GM18909 (cell line): ENCODE results near the gene FLNB.
"Not testable (repeated sequence)": the region's sequence is repeated elsewhere in the genome, so short reads cannot be mapped to it uniquely, and the experiment has no call there.

Experiments used
- ATAC-seq: cut with Tn5 transposase; IDR thresholded peaks from one replicate; pipeline ENCODE4 v1.9.1; 2021; ENCODE audit warnings: mild to moderate bottlenecking; ENCODE audit not compliant: unreplicated experiment, poor library complexity

The FLNB gene

DNA sequence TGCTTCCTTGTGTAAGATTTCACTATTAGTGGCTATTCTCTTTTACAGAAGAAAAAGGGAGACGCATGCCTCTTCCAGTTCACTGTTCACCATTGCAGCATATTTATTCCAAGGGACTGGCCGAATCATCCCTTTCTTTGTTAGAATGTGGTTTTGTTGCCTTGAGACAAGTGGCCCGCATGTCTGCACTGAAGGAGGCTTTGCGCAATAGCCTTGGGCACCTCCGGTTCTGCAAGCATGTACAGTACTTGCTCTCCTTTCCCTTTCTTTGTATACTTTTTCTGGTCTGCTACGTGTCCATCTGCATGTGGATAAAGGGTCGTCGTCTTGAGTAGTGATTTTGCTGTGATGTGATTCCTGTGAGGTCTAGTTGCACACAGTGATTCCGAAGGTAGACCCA is 43.0 kb downstream of the FLNB start:
- ATAC-seq: no peak

DNA sequence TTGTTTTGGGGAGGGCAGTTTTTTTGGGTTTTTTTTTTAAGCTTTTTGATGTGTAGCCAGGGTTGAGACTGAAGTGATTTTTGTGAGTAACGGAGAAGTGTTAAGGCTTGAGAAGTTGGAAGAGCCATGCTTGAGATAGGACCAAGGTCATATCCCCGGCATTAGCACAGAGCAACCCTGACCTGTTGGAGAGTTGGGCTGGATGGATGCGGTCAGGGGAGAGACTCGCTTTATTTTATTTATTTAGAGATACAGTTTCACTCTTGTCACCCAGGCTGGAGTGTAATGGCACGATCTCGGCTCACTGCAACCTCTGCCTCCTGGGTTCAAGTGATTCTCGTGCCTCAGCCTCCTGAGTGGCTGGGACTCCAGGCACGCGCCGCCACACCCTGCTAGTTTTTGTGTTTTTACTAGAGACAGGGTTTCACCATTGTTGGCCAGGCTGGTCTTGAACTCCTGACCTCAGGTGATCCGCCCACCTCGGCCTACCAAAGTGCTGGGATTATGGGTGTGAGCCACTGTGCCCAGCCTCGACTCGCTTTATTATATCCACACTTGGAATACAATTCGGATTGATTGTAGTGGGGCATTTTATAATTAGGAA is 43.5 kb downstream of the FLNB start:
- not testable (repeated sequence) for ATAC-seq

DNA sequence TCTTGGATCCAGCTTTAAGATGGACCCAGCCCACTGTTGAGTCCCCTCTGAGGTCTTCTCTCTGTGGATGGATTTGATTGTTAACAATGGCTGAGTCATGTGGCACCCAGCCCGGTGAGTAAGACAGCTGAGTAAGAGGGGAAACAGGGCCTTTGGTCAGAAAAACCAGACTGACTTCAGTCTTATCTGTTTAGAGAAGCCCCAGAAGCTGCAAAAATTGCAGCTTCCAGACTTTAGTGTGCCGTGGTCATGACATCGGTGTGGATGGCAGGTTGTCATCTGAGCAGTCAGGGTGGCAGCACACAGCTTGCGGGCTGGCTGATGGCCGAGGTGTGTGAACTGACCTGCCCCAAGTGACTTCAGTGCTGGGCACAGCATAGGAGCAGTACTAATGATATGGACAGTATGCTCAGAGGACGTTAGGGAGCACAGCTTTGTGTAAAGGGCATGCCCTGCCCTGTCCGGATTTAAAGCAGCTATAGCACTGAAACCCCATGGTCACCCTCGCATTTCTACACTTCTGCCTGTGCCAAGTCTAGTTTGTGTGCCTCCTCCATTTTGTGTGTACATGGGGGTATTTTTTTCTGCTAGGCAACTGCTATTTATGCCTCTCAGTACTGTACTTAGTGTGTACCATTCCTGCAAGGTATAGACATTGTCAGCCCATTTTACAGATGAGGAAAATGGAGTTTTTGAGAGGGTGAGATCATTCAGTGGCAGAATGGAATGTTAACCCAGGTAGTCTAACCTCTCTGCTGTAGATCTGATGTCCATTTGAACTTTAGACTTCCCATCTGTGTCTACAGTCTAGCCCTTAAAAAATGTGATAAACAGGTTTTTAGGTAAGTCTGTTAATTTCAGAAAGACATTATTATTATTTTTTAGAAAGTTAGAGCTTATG is 44.4 kb downstream of the FLNB start:
- ATAC-seq: no peak

DNA sequence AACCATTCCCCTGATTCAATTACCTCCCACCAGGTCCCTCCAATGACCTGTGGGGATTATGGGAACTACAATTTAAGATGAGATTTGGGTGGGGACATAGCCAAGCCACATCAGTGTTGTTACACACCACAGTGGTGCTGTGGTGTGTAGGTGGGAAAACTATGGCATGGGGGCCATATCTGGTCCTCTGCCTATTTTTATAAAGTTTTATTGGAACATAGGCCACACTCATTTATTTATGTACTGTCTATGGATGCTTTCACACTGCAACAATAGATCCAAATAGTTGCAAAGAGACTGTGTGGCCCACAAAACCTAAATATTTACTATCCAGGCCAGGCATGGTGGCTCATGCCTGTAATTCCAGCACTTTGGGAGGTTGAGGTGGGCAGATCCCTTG is 46.4 kb downstream of the FLNB start:
- ATAC-seq: no peak

DNA sequence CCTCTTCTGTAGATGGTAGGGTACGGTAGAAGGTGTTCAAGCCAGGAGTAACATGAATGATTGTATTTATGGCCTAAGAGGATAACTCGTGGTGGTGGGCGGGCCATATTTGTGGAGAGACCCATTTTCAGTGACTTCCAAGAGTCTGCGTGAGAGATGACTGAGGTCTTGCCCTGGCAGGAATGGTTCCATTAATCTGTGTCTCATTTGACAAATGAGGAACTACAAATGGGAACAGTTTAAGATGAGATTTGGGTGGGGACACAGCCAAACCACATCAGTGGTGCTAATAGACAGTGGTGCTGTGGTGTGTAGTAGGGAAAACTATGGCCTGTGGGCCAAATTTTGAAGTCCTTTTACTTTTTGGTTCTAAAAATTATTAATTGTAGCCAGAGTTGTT is 47.1 kb downstream of the FLNB start:
- no peak for ATAC-seq

DNA sequence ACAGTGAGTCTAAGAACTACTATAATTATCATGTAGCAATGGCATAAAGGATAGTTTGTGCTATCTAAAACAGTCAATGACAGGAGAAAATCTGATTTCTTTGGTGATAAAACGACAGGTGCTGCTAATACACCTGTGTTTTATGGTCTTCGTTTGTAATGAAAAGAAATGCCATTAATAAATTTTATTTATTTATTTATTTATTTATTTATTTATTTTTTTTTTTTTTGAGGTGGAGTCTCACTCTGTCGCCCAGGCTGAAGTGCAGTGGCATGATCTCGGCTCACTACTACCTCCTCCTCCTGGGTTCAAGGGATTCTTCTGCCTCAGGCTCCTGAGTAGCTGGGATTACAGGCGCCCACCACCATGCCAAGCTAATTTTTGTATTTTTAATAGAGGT is 47.7 kb downstream of the FLNB start:
- not testable (repeated sequence) for ATAC-seq

DNA sequence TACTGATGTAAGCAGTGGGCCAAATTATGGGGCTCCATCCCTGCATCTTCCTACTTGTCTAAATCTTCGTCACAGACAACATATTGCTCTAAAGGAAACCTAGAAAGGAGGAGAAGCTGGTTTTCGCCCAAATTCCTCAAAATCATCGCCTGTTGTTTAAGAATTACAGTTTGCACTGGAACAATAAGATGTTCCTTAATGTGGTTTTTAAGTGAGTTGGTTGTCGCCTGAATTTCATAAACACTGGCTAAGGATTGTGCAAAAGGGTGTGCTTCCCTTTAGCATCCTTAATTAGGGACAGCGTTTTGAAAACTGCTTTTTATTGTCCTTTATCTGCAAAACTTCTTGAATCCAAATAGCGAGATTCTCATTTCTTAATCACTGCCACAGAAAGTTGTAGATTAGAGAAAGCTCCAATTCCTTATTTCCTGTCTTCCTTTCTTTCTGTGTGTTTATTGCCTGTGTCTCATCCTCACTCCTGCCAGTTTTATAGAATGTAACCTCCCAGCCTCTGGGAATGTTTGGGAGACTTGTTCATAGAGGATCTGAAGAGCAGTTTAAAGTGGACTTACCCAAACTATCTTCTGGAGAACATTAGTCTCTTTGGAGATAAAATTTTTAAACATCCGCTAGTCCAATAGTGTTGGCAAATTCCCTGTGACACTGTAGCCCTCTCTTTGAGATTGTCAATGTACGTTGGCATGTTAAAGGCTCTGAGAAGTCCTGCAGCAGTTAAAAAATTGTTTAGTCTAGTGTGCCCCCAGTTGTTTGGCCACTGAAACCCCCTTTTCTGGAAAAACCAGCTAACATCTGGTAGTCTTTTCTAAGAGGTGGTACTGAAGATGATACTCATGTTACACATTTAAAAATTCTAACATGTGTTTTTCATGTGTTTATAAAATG is 50.4 kb downstream of the FLNB start:
- no peak for ATAC-seq

DNA sequence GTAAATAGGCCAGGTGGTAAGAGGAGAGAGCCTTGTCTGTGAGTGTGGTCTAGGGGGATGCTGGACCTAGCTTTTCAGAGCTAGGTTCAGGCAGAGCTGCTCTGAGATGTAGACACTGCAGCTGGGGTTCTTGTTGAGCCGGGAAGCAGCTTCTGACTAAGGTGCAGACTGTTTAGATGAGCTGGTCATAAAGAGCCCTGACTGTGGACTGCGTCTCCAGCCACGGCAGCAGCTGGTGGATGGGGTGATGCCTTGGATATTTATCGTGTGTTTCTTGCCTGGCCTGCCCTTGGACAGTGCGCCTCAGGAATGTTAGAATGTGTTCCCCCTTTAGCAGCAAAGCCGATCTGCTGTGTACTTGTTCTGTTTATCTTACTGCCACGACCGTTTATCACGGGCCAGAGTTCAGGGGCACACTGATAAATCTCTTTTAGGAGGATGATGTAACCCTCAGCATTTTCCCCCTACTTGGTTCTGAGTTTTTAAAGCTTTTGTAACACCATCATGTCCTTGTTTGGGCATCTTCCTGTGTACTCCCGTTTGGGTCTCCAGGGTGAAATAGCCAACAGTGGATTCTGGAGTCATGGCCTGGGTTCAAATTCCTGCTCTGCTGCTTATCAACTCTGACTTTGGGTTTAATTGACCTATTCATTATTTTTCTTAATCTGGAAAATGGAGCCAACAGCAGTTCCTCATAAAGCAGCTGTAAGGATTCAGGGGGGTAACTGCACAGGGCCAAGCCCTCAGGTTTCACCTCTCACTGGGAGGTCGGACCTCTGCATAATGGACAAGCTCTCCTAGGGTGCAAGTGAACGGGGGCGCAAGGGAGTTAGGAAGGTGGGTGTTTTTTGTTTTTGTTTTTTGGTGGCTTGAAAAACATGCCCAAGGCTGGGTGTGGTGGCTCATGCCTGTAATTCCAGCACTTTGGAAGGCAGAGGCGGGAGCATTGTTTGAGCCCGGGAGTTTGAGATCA is 51.4 kb downstream of the FLNB start:
- no peak for ATAC-seq

DNA sequence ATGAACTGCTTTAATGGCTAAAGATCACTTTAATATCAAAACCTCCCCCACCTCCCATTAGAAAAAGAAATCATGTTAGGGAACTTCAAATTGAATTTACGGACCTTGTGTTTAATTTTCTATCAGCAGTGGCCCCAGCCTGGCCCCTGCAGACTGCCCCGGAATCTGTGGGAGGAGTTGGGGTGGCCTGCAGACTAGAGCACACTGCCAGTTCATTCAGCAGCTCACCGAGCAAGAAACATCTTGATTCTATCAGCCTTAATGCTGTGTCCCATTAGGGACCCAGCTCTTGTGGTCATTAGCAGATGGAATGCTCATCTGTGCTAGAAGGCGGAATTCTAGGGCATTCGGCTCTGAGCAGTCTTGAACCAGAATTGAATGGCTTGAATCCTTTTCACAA is 54.2 kb downstream of the FLNB start:
- ATAC-seq: no peak

DNA sequence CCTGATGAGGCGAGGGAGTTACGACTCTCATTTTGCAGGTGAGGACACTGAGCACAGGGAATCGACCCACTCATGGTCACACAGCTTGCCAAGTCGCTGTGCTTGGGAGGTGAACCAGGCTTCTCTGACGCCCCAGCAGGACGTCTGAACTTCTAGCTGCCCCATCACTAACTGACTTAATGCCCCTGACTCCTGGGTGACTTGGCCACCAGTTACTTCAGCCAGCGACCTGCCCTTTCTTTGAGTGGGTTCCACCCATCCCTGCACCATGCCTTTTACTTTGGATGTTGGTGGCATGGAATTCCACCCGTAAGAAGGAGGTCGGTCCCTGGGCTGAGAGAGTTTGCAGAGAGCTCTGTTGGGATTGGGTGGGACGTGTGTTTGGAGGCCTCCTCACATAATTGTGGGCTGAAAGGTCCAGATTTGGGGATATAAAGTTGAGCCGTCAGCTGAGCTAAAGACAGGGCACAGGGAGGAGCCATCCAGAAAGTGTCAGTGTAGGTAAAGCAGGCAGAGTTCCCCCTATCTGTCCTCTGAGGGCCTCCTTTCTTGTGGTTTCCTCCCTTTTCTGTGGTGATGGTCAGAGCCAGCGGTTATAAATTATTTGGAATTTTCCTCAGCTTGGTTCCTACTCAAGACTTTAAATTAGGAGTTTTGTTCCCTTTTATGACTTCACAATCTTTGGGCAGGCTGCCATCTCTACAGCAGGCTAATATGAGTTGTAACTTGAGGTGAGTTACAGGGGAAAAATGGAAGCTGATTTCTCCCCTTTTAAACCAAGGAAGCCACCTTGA is 55.0 kb downstream of the FLNB start:
- ATAC-seq: no peak

DNA sequence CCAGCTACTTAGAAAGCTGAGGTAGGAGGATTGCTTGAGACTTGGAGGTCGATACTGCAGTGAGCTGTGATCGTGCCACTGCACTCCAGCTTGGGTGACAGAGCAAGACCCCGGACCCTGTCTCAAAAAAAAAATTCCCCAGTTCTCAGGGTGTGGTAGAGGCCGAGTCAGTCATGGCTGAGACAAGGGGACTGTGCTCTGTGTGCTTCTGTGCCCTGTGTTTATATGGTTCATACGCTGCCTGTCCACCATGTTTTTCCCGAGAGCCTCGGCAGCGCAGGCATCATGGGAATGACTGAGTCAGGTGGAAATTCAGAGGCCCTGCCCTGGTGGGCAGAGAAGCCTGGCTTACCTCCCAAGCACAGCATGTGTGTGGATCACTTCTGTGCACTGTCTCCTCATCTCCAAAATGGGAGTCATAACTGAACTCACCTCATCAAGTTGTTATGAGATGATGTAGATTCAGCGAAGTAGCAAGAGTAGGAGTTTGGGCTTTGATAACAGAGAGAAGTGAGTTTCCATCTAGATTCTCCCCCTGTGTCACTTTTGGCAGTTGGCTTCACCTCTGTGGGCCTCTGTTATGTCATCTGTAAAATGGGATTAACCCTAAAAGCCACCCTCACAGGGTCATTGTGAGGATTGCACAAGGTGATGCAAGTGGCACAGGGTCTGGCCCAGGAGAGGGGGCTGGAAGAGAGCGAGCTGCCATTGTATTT is 56.9 kb downstream of the FLNB start:
- ATAC-seq: no peak

DNA sequence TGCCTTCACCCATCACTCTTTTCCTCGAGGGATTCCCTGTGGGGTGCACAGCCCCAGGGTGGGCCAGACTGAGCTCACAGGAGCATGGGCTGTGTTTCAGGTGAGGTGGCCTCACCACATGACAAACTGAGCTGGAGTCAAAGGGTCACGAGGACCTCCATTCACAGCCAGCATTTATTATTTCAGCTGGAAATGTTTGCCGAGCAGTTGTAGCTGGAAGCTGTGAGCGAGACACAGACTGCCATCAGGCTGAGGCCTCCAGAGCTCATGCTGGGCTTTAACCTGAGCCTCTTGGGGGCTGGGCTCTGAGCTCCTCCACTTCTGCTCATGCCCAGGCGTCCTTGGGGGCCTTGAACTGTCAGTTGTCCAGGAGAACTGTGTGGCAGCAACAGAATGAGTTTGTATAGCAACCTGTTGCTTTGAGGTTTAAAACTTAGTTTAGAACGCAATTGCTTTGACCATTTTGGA is 57.5 kb downstream of the FLNB start:
- no peak for ATAC-seq

DNA sequence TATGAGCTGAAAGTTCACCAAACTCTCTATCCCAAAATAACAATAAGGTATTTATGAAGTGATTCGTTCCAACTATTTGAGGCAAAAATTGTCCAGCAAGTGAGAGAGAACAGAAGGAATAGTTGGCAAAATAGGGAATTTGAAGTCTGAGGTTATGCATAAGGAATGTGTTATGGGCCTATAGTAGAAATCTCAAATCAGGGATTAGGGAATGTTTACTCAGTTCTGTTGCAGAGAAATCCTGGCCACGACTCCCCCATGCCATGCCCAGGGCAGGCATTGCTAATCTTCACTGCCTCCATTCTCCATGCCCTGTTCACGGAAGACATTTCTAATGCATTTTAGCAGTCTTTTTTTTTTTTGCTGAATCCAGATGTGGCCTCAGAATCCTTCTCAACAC is 58.6 kb downstream of the FLNB start:
- ATAC-seq: no peak

DNA sequence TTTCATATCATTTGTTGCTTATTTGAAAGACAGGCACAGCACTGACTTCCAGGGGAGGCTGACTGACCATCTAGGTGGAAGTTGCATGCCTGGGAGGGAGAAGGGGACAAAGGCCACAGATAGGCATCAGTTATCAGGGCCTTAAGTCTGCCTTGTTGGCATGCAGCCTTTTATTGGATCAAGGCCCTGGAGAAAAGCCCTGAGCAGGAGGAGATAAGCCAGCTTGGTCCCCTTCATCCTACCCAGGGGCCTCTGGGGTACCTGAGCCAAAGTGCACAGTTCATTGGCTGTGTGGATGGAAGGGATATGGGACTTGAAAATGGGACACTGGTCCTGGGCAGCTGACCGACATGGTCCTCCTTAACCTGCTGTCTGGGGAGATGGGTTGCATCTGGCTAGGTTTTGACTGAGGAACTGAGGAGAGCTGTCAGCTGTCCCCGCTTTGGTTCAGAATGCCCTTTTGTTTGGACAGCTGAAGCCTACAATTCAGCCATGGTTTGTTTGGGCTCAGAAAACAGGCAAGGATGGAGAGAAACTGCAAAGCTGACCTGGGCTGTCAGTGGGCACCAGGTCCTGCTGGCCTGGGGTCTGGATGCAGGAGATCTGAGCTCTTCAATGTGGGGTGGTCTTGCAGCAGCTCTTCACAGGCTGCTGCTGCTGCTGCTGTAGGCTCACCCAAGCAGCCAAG is 60.0 kb downstream of the FLNB start:
- ATAC-seq: no peak

DNA sequence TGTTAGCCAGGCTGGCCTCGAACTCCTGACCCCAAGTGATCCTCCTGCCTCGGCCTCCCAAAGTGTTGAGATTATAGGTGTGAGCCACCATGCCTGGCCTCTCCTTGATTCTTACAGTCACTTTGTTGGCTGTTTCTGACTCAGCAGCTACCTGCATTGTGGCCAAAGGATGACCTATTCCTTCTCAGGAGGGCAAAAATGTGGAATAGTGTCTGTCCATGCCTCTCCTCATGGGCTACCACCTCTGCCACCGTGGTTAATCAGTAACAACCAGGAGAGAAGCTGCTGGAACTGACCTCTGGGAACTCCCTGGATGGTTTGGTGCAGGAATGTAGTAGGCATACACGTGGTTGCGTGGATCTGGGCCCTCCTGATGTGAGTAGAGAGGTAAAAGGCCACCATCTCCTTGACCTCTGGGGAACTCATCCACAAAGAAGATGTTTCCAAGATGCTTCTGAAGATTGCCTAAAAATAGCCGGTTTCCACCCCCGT is 63.3 kb downstream of the FLNB start:
- ATAC-seq: no peak

DNA sequence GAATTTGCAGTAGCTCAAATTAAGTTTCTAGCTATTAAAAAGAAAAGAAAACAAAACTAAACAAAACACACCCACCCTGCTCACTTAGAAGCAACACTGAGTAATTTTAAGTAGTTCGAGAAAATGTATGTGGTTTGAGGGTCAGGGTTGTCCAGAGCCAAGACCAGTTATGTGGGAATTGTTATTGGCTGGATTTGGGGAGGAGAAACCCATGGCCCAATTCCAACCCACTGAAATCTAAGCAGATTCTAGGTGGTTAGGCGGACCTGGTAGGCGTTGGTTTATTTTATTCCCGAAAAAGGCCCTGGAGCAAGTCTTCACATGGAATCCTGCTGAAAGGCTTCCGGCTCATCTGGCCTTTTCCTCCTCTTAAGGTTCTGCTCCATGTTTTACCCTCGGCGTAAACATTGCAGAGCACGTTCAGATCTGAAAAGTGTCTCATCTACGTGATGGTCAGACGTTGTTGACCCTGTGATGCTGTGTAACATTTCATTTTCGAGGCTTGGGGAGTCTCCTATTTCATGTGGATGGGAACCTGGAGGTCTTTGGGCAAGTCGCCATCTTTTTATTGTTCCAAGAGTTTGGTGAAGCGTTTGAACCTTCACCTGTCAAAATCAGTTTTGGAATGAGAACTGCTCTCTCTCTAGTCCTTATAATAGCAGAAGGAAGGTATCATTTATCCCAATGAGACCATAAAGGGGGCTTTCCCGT is 64.0 kb downstream of the FLNB start:
- no peak for ATAC-seq

DNA sequence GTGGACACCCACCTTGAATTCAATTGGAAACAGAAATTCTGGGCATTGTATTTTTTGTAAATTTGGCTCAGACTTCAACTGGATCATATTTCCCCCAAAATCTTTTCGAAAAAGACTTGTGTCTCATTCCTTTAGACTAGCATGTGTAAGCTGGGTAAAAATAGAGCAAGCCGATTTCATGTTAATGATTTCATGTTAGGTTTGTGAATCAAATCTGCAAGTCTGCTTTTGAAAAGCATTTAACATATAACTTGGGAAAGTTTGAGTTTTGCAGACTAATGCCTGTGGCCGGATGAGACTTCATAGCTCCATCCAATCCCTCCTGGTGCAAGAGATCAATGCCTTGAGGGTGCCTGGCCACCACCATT is 64.5 kb downstream of the FLNB start:
- no peak for ATAC-seq
